Endothelial cell of umbilical vein (primary cell): ENCODE measurements around the gene SECTM1. TPM values are rescaled to one million over a fixed set of nuclear protein-coding genes. Genes with fewer than 3 reads are reported as not detected.

Experiments
- BruUV-seq: library from RNA; stranded (reverse); fragments of 400-500 nt; replicated peaks from 2 replicates; lab custom pipeline; 2021; lab: Mats Ljungman, UMichigan
- CTCF ChIA-PET: fragments of 300-600, 350-600 bp; sonication (Branson Sonifier 250); formaldehyde crosslinking; loops from one replicate; lab custom pipeline; 2021; ENCODE audit warnings: antibody characterized with exemption, inconsistent platforms; lab: Charles Lee
- POLR2A ChIA-PET: fragments of 300-600, 350-600 bp; sonication (Branson Sonifier 250); formaldehyde crosslinking; loops from one replicate; lab custom pipeline; 2021; ENCODE audit warnings: antibody characterized with exemption, inconsistent platforms; lab: Charles Lee
- DNase-seq: peaks from one replicate; pipeline ENCODE4 v3.0.0-alpha.2; 2011; ENCODE audit warnings: low read depth, low spot score
- FAIRE-seq: peaks from 2 replicates; lab custom pipeline; 2011; peaks lifted over from hg19 to GRCh38; lab: Jason Lieb, UNC
- H2AFZ ChIP-seq: 2 replicates; pipeline ENCODE4 v1.6.0; 2012; ENCODE audit warnings: low read depth, low read length, control low read depth, inconsistent platforms
- H3K27ac ChIP-seq: 2 replicates; pipeline ENCODE4 v1.5.1; 2011; ENCODE audit warnings: low read depth, mild to moderate bottlenecking, control low read depth, low read length, moderate library complexity; ENCODE audit not compliant: insufficient read depth
- H3K27me3 ChIP-seq, 2 experiments: 2 replicates each; pipeline versions ENCODE4 v1.6.0 to v1.6.1; 2011; ENCODE audit warnings: low read length in 2 of 2, mixed read lengths in 1 of 2; ENCODE audit not compliant: control insufficient read depth in 2 of 2, insufficient read depth in 2 of 2
- H3K36me3 ChIP-seq, 2 experiments: 2 replicates in 1 of 2; 3 replicates in 1 of 2; pipeline ENCODE4 v1.5.1; 2011; ENCODE audit warnings: low read length in 2 of 2, mild to moderate bottlenecking in 1 of 2, moderate library complexity in 1 of 2; ENCODE audit not compliant: control insufficient read depth in 2 of 2, insufficient read depth in 2 of 2; ENCODE audit errors: extremely low read depth in 1 of 2
- H3K4me1 ChIP-seq: 3 replicates; pipeline ENCODE4 v1.5.1; 2011; ENCODE audit warnings: mild to moderate bottlenecking, low read length; ENCODE audit not compliant: control insufficient read depth, insufficient read depth; ENCODE audit errors: extremely low read depth
- H3K4me2 ChIP-seq: 2 replicates; pipeline ENCODE4 v1.6.1; 2011; ENCODE audit warnings: low read length, control low read depth, mixed read lengths; ENCODE audit not compliant: insufficient read depth
- H3K4me3 ChIP-seq, 3 experiments: fragments of 200-600 bp in 1 of 3; sonication (generic), shearing (Covaris generic) in 1 of 3; replicated peaks in 1 of 3; 2 replicates each; pipeline ENCODE4 v1.5.1; 2011 to 2016; ENCODE audit warnings: control low read depth in 3 of 3, low read length in 3 of 3, mild to moderate bottlenecking in 2 of 3, inconsistent platforms in 1 of 3, low read depth in 1 of 3, moderate library complexity in 1 of 3; ENCODE audit not compliant: insufficient read depth in 1 of 3
- H3K79me2 ChIP-seq: 2 replicates; pipeline ENCODE4 v1.6.0; 2012; ENCODE audit warnings: low read length, inconsistent platforms; ENCODE audit not compliant: control insufficient read depth, insufficient read depth
- H3K9ac ChIP-seq: replicated peaks from 2 replicates; pipeline ENCODE3; 2011; ENCODE audit warnings: low read length, control low read depth; ENCODE audit not compliant: insufficient read depth; ENCODE audit errors: extremely low read depth
- H3K9me1 ChIP-seq: replicated peaks from 3 replicates; pipeline ENCODE4 v1.6.0; 2011; ENCODE audit warnings: mild to moderate bottlenecking, low read length; ENCODE audit not compliant: control insufficient read depth, insufficient read depth; ENCODE audit errors: extremely low read depth
- H3K9me3 ChIP-seq: replicated peaks from 2 replicates; pipeline ENCODE4 v1.5.1; 2012; ENCODE audit warnings: low read length, inconsistent platforms; ENCODE audit not compliant: control insufficient read depth, insufficient read depth
- H4K20me1 ChIP-seq: replicated peaks from 2 replicates; pipeline ENCODE3; 2011; ENCODE audit warnings: mild to moderate bottlenecking, low read length; ENCODE audit not compliant: control insufficient read depth, insufficient read depth; ENCODE audit errors: extremely low read depth
- CTCF ChIP-seq, 2 donors: IDR thresholded peaks; 1 replicate in 1 of 2; 2 replicates in 1 of 2; pipeline ENCODE4 v1.5.1; 2011; ENCODE audit warnings: low read length in 2 of 2, mild to moderate bottlenecking in 2 of 2, moderate library complexity in 2 of 2, control low read depth in 1 of 2, inconsistent platforms in 1 of 2, low read depth in 1 of 2; ENCODE audit not compliant: insufficient read depth in 1 of 2; ENCODE audit errors: extremely low read depth in 1 of 2
- EZH2 ChIP-seq: IDR thresholded peaks from 2 replicates; pipeline ENCODE4 v1.6.1; 2012; ENCODE audit warnings: borderline replicate concordance, low read depth, mild to moderate bottlenecking, moderate library complexity, low read length, inconsistent platforms; ENCODE audit not compliant: severe bottlenecking
- FOS ChIP-seq: IDR thresholded peaks from 2 replicates; pipeline ENCODE4 v1.6.1; 2011; ENCODE audit warnings: mild to moderate bottlenecking, low read length, moderate library complexity, borderline replicate concordance; ENCODE audit not compliant: insufficient read depth
- GATA2 ChIP-seq: IDR thresholded peaks from 2 replicates; pipeline ENCODE4 v1.7.0; 2011; ENCODE audit warnings: low read depth, mild to moderate bottlenecking, moderate library complexity, mixed read lengths, low read length; ENCODE audit not compliant: insufficient read length, insufficient read depth
- JUN ChIP-seq: IDR thresholded peaks from 2 replicates; pipeline ENCODE4 v1.6.1; 2011; ENCODE audit warnings: borderline replicate concordance, low read depth; ENCODE audit not compliant: insufficient read length, insufficient read depth
- MAX ChIP-seq: IDR thresholded peaks from 2 replicates; pipeline ENCODE4 v1.6.1; 2011; ENCODE audit not compliant: insufficient read depth, insufficient read length
- MYC ChIP-seq: IDR thresholded peaks from one replicate; pipeline ENCODE4 v1.6.1; 2011; ENCODE audit warnings: mild to moderate bottlenecking, low read depth, low read length
- POLR2A ChIP-seq: IDR thresholded peaks from 2 replicates; pipeline ENCODE4 v1.6.1; 2012; ENCODE audit warnings: low read depth, mild to moderate bottlenecking, control low read depth, low read length
- POLR2AphosphoS5 ChIP-seq: IDR thresholded peaks from 2 replicates; pipeline ENCODE4 v1.6.1; 2012; ENCODE audit warnings: low read depth, mild to moderate bottlenecking, control low read depth, low read length, moderate library complexity; ENCODE audit not compliant: insufficient read depth
- dilution Hi-C: fragments of 300-500 bp; cut with MboI; formaldehyde crosslinking; loops from one replicate; pipeline ENCODE4 v1.15.0; 2019; ENCODE audit warnings: low sequenced_read_pairs; ENCODE audit not compliant: extremely low pct_ligation_motif_present
- intact Hi-C: fragments of 100-400 bp; cut with micrococcal nuclease; formaldehyde crosslinking; loops from one replicate; pipeline ENCODE4 v1.10.0; 2022
- polyA plus RNA-seq, 4 experiments: library from polyadenylated mRNA; depleted of rRNA in 3 of 4; stranded (reverse) in 3 of 4; unstranded in 1 of 4; fragments of >200 nt; gene quantifications; 2 replicates each; pipeline versions ENCODE4 v1.2.1 to v1.2.3, GENCODE V29; 2011 to 2012; ENCODE audit warnings: missing spikeins in 1 of 4
- total RNA-seq: library from RNA; stranded (reverse); gene quantifications from 2 replicates; pipeline ENCODE4 v1.2.3, GENCODE V29; 2021

Gene SECTM1
- total and polyA plus RNA-seq, 2 donors (not counting 3 experiments of a cell fraction or from before 2014, with no cell fraction given), result 1.9 to 2.3 TPM

- no peaks in the 10 kb centered on the region for H4K20me1 ChIP-seq
- H3K4me1 ChIP-seq, result peaks cover 16% of the 10 kb centered on the region
- peak overlapping the region; percentile 2 for H3K27ac ChIP-seq
- no peaks in the 10 kb centered on the region for H3K27me3 ChIP-seq
- peak overlapping the region in 2 of 3 experiments; percentile 12 to 21 for H3K4me3 ChIP-seq
- peak; percentile 59 for DNase-seq
- CTCF ChIA-PET, result interaction anchor here (0.7 to 2.1 kb wide), 9 partner anchors 9 to 309 kb away, joined by 3 to 6 read pairs (median 3); no protein-coding TSS in a partner anchor
- H3K9ac ChIP-seq, result no peak overlapping the region
- no TSS peak for BruUV-seq
- H3K9me1 ChIP-seq, result no peaks in the 10 kb centered on the region
- H3K36me3 ChIP-seq, result no peaks in the 10 kb centered on the region
- POLR2A ChIA-PET, result interaction anchor here (0.9 kb wide), 1 partner anchor 9 kb away, joined by 3 read pairs; no protein-coding TSS in a partner anchor
- H3K9me3 ChIP-seq, result no peaks in the 10 kb centered on the region
- FAIRE-seq, result peak; percentile 95
- H3K4me2 ChIP-seq, result peak overlapping the region; percentile 28
- intact Hi-C loops (loop anchor here (5.0 kb wide), 1 partner anchor 42 kb away; no protein-coding TSS in a partner anchor), dilution Hi-C loops (no loop called here)
- no peaks in the 10 kb centered on the region for H3K79me2 ChIP-seq
- no peak for TF ChIP-seq POLR2AphosphoS5
- no peak for TF ChIP-seq CTCF (IDR thresholded peaks at IDR 0.05; ENCODE audit: extremely low read depth in 1 of 2, insufficient read depth in 1 of 2, low read depth in 1 of 2, low read length in 2 of 2)
- peak; percentile 93 for TF ChIP-seq FOS
- TF ChIP-seq EZH2, result no peak
- TF ChIP-seq GATA2, result no peak
- no peak for TF ChIP-seq MYC
- peak; percentile 63 for TF ChIP-seq JUN
- TF ChIP-seq MAX, result no peak
- TF ChIP-seq POLR2A, result peak; percentile 19
- H2AFZ ChIP-seq, result peak overlapping the region; percentile 72
These were observed 5.5 kb upstream of the SECTM1 start for GRCh38 chr17:82338858-82339633.
